ENCODE measurements around the gene BBX. TPM values are rescaled to one million over a fixed set of nuclear protein-coding genes. Genes with fewer than 3 reads are reported as not detected.
"Not testable (repeated sequence)": the region's sequence is repeated elsewhere in the genome, so short reads cannot be mapped to it uniquely, and the experiment has no call there.

BBX gene
- total and polyA plus RNA-seq, 7 experiments from 2014 or later: 44.3 to 120 (median 93.4) TPM

GRCh38 chr3:107829185-107829584, 306.4 kb downstream of the BBX start:
- no peaks in the 10 kb centered on the region for H3K27me3 ChIP-seq (ENCODE audit: control insufficient read depth in 2 of 2, insufficient read depth in 2 of 2, low read length in 2 of 2)
- no peaks in the 10 kb centered on the region for H3K4me1 ChIP-seq (ENCODE audit: control insufficient read depth in 2 of 2, insufficient read depth in 2 of 2, low read length in 2 of 2)
- Mint-ChIP-seq H3K9me3 (peaks cover 0 to 2% (median 0%) of the 10 kb centered on the region in 11 donors), H3K27ac (no peak overlapping the region), H3K27me3 (peaks cover 0 to 8% (median 0%) of the 10 kb centered on the region in 5 donors), H3K4me1 (no peaks in the 10 kb centered on the region), H3K4me3 (no peak overlapping the region), H3K36me3 (no peaks in the 10 kb centered on the region)
- no peak overlapping the region for H3K27ac ChIP-seq (ENCODE audit: low read depth, low read length)
- intact Hi-C loops (cut with micrococcal nuclease): no loop called here
- DNase-seq (no peak), ATAC-seq (no peak)
- no peaks in the 10 kb centered on the region for H3K36me3 ChIP-seq (ENCODE audit: control insufficient read depth in 2 of 3, insufficient read depth in 3 of 3, low read length in 3 of 3)
- CTCF ChIA-PET: no interaction called here
- POLR2A ChIA-PET: no interaction called here
- no peaks in the 10 kb centered on the region for H3K9me3 ChIP-seq (ENCODE audit: control insufficient read depth in 2 of 3, low read length in 3 of 3)
- no peak overlapping the region for H3K4me3 ChIP-seq (ENCODE audit: low read length)

GRCh38 chr3:107831590-107831989, 308.8 kb downstream of the BBX start:
- no peak for ATAC-seq
- Histone ChIP-seq H3K4me3 (ENCODE audit: low read length) (no peak overlapping the region), H3K27me3 (ENCODE audit: control insufficient read depth in 2 of 2, insufficient read depth in 2 of 2, low read length in 2 of 2) (no peaks in the 10 kb centered on the region), H3K27ac (ENCODE audit: low read depth, low read length) (no peak overlapping the region), H3K4me1 (ENCODE audit: control insufficient read depth in 2 of 2, insufficient read depth in 2 of 2, low read length in 2 of 2) (no peaks in the 10 kb centered on the region), H3K36me3 (ENCODE audit: control insufficient read depth in 2 of 3, insufficient read depth in 3 of 3, low read length in 3 of 3) (no peaks in the 10 kb centered on the region), H3K9me3 (ENCODE audit: control insufficient read depth in 2 of 3, low read length in 3 of 3) (no peaks in the 10 kb centered on the region)
- DNase-seq: no peak
- Mint-ChIP-seq H3K27ac (no peak overlapping the region), H3K9me3 (peaks cover 0 to 4% (median 0%) of the 10 kb centered on the region in 11 donors), H3K27me3 (peaks cover 0 to 5% (median 0%) of the 10 kb centered on the region in 5 donors), H3K4me3 (no peak overlapping the region), H3K36me3 (no peaks in the 10 kb centered on the region), H3K4me1 (no peaks in the 10 kb centered on the region)
- intact Hi-C loops (cut with micrococcal nuclease): no loop called here
- ChIA-PET CTCF (no interaction called here), POLR2A (no interaction called here)

DNA sequence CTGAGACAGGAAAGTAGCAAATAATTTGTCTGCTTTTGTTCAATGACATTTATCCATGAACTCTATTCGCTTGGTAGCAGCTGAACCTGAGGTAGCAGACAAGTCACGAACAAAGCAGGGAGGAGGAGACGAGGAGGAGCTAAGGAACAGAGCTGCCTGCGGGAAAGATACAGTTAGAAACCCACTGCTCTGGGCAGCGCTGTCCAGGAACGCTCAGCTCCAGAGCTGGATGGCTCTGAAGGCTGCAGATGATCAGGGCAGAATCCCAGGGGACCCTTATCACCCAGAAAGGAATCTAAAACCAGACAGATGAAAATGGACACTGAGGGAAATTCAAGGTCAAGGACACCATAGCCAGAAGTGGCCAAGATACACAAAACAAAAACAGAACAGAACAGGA, 310.3 kb downstream of the BBX start:
- H3K4me3 Mint-ChIP-seq: no peak overlapping the region
- Histone ChIP-seq H3K27me3 (ENCODE audit: control insufficient read depth in 2 of 2, insufficient read depth in 2 of 2, low read length in 2 of 2) (no peaks in the 10 kb centered on the region), H3K36me3 (ENCODE audit: control insufficient read depth in 2 of 3, insufficient read depth in 3 of 3, low read length in 3 of 3) (no peaks in the 10 kb centered on the region), H3K9me3 (ENCODE audit: control insufficient read depth in 2 of 3, low read length in 3 of 3) (no peaks in the 10 kb centered on the region), H3K27ac (ENCODE audit: low read depth, low read length) (no peak overlapping the region), H3K4me3 (ENCODE audit: low read length) (no peak overlapping the region), H3K4me1 (ENCODE audit: control insufficient read depth in 2 of 2, insufficient read depth in 2 of 2, low read length in 2 of 2) (no peaks in the 10 kb centered on the region)
- ATAC-seq: no peak
- no peak for DNase-seq
- intact Hi-C loops (cut with micrococcal nuclease): no loop called here
- peaks cover 0 to 4% (median 0%) of the 10 kb centered on the region in 11 donors for H3K9me3 Mint-ChIP-seq
- H3K4me1 Mint-ChIP-seq: no peaks in the 10 kb centered on the region
- H3K27me3 Mint-ChIP-seq: peaks cover 0 to 4% (median 0%) of the 10 kb centered on the region in 5 donors
- no peaks in the 10 kb centered on the region for H3K36me3 Mint-ChIP-seq
- CTCF ChIA-PET: no interaction called here
- no peak overlapping the region for H3K27ac Mint-ChIP-seq
- POLR2A ChIA-PET: no interaction called here

DNA sequence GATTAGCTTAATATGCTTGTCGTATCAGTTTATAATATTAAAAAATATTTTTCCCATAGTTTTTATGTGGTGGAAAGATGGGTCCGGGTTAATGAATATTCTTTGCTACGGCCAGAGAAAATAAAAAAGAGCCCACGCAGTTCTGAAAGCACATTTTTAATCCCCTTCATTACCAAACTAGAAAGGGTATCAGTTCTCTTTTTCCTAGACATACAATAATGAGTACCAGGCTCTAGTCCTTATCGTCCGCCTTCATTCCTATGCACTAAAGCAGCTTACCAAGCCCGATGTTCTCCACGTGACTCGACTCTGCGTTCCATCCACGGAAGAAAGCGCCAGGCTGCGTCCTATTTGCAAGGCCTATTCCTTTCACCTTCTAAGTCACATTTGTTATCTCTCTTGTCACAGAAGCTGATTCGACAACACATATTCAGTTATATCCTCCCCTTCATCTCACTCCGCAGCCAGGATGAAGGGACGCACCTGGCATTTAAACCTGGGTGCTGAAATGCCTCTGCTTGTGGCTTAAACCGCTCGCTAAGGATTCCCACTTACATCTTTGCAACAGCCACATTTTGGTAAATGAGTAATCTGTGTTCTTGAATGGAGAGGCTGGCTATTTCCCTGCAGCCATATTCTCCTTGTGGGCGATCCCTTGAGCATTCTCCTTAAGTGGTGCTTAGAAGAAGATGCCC, 311.1 kb downstream of the BBX start:
- intact Hi-C loops (cut with micrococcal nuclease): no loop called here
- H3K9me3 Mint-ChIP-seq: peaks cover 0 to 4% (median 0%) of the 10 kb centered on the region in 11 donors
- H3K9me3 ChIP-seq (ENCODE audit: control insufficient read depth in 2 of 3, low read length in 3 of 3): no peaks in the 10 kb centered on the region
- no peak overlapping the region for H3K4me3 Mint-ChIP-seq
- no peaks in the 10 kb centered on the region for H3K4me1 ChIP-seq (ENCODE audit: control insufficient read depth in 2 of 2, insufficient read depth in 2 of 2, low read length in 2 of 2)
- no peaks in the 10 kb centered on the region for H3K36me3 ChIP-seq (ENCODE audit: control insufficient read depth in 2 of 3, insufficient read depth in 3 of 3, low read length in 3 of 3)
- POLR2A ChIA-PET: no interaction called here
- ATAC-seq (no peak), DNase-seq (no peak)
- peaks cover 0 to 4% (median 0%) of the 10 kb centered on the region in 5 donors for H3K27me3 Mint-ChIP-seq
- H3K27ac ChIP-seq (ENCODE audit: low read depth, low read length): no peak overlapping the region
- H3K36me3 Mint-ChIP-seq: no peaks in the 10 kb centered on the region
- no peaks in the 10 kb centered on the region for H3K4me1 Mint-ChIP-seq
- CTCF ChIA-PET: no interaction called here
- no peak overlapping the region for H3K27ac Mint-ChIP-seq
- H3K4me3 ChIP-seq (ENCODE audit: low read length): no peak overlapping the region
- H3K27me3 ChIP-seq (ENCODE audit: control insufficient read depth in 2 of 2, insufficient read depth in 2 of 2, low read length in 2 of 2): no peaks in the 10 kb centered on the region

- H3K9me3 Mint-ChIP-seq; H3K27me3 Mint-ChIP-seq; H3K4me1 Mint-ChIP-seq; H3K9me3 ChIP-seq (ENCODE audit: control insufficient read depth in 2 of 3, low read length in 3 of 3); intact Hi-C loops (cut with micrococcal nuclease); H3K4me1 ChIP-seq (ENCODE audit: control insufficient read depth in 2 of 2, insufficient read depth in 2 of 2, low read length in 2 of 2); DNase-seq; H3K36me3 ChIP-seq (ENCODE audit: control insufficient read depth in 2 of 3, insufficient read depth in 3 of 3, low read length in 3 of 3); H3K27me3 ChIP-seq (ENCODE audit: control insufficient read depth in 2 of 2, insufficient read depth in 2 of 2, low read length in 2 of 2); H3K27ac ChIP-seq (ENCODE audit: low read depth, low read length); H3K4me3 Mint-ChIP-seq; ATAC-seq; POLR2A ChIA-PET; H3K4me3 ChIP-seq (ENCODE audit: low read length); H3K27ac Mint-ChIP-seq; H3K36me3 Mint-ChIP-seq; CTCF ChIA-PET: not testable (repeated sequence)
Measured at GRCh38 chr3:107835001-107835400, 312.2 kb downstream of the BBX start.

DNA sequence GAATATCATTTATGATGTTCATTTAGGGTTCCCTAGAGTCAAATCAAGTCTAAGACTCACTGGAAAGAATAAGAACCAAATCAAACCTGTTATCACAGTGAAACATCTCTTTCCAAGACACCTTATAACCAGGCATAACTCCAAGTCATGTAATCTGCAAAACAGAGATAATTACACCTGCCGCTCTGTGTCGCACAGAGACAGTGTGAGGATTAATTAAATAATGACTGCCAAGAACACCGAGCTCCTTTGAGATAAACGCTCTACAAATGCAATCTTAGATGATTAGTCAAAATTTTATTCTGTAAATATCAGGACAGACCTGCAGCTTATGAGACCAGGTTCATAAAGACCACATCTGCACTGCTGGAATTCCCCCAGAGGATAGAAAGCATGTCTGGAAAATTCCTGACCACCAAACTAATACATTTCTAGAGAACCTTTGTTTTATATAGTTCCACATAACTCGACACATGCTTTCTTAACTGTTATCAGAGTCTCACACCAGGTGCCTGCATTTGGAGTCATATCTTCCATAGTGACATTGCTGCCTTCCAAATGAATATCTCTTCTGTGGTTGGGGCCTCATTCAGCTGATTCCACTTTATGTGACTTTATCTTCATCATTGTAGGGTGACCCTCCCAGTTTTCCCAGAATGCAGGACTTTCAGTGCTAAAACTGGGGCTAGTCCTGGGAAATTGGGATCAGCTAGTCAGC, 315.3 kb downstream of the BBX start:
- Mint-ChIP-seq H3K9me3 (peaks cover 0 to 4% (median 0%) of the 10 kb centered on the region in 11 donors), H3K36me3 (no peaks in the 10 kb centered on the region), H3K27me3 (no peaks in the 10 kb centered on the region), H3K4me1 (no peaks in the 10 kb centered on the region), H3K4me3 (no peak overlapping the region), H3K27ac (no peak overlapping the region)
- H3K4me1 ChIP-seq (ENCODE audit: control insufficient read depth in 2 of 2, insufficient read depth in 2 of 2, low read length in 2 of 2): no peaks in the 10 kb centered on the region
- CTCF ChIA-PET: no interaction called here
- intact Hi-C loops (cut with micrococcal nuclease): no loop called here
- POLR2A ChIA-PET: no interaction called here
- no peaks in the 10 kb centered on the region for H3K27me3 ChIP-seq (ENCODE audit: control insufficient read depth in 2 of 2, insufficient read depth in 2 of 2, low read length in 2 of 2)
- ATAC-seq: no peak
- H3K36me3 ChIP-seq (ENCODE audit: control insufficient read depth in 2 of 3, insufficient read depth in 3 of 3, low read length in 3 of 3): no peaks in the 10 kb centered on the region
- no peaks in the 10 kb centered on the region for H3K9me3 ChIP-seq (ENCODE audit: control insufficient read depth in 2 of 3, low read length in 3 of 3)
- DNase-seq: no peak
- no peak overlapping the region for H3K4me3 ChIP-seq (ENCODE audit: low read length)
- no peak overlapping the region for H3K27ac ChIP-seq (ENCODE audit: low read depth, low read length)

DNA sequence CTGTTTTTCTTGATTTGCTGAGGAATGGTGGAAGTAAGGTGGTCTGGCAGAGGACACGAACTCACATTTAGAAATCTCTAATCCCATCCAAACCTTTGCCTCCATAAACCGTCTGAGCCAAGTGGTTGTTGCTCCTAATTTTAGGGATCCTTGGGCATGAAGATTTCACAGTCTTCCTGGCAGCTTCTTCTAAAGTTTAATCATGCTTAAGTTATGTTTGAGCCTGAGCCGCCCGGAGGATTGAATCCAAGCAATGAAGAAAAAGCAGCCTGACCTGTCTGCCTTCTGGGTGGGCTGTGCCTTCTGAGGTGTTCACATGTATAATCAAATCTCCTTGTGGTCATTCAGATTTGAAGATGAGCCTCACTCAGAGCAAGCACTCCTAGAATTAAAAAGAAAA, 319.1 kb downstream of the BBX start:
- Histone ChIP-seq H3K27ac (ENCODE audit: low read depth, low read length) (no peak overlapping the region), H3K36me3 (ENCODE audit: control insufficient read depth in 2 of 3, insufficient read depth in 3 of 3, low read length in 3 of 3) (no peaks in the 10 kb centered on the region), H3K4me3 (ENCODE audit: low read length) (no peak overlapping the region), H3K9me3 (ENCODE audit: control insufficient read depth in 2 of 3, low read length in 3 of 3) (no peaks in the 10 kb centered on the region), H3K4me1 (ENCODE audit: control insufficient read depth in 2 of 2, insufficient read depth in 2 of 2, low read length in 2 of 2) (no peaks in the 10 kb centered on the region), H3K27me3 (ENCODE audit: control insufficient read depth in 2 of 2, insufficient read depth in 2 of 2, low read length in 2 of 2) (no peaks in the 10 kb centered on the region)
- no peak overlapping the region for H3K4me3 Mint-ChIP-seq
- intact Hi-C loops (cut with micrococcal nuclease): no loop called here
- peaks cover 0 to 2% (median 0%) of the 10 kb centered on the region in 5 donors for H3K27me3 Mint-ChIP-seq
- H3K4me1 Mint-ChIP-seq: no peaks in the 10 kb centered on the region
- H3K36me3 Mint-ChIP-seq: no peaks in the 10 kb centered on the region
- ATAC-seq: no peak
- DNase-seq: no peak
- H3K27ac Mint-ChIP-seq: no peak overlapping the region
- POLR2A ChIA-PET: no interaction called here
- CTCF ChIA-PET: no interaction called here
- no peaks in the 10 kb centered on the region for H3K9me3 Mint-ChIP-seq

Measured in naive thymus-derived CD4-positive, alpha-beta T cell (primary cell).